ENCODE measurements around the gene PLSCR4. TPM values are rescaled to one million over a fixed set of nuclear protein-coding genes. Genes with fewer than 3 reads are reported as not detected.

The PLSCR4 gene
- total and polyA plus RNA-seq, 8 donors: 39.7 to 71.1 (median 58.1) TPM

GRCh38 chr3:146203776-146204175, 47.1 kb downstream of the PLSCR4 start:
- H3K27me3 ChIP-seq: no peaks in the 10 kb centered on the region
- DNase-seq (no peak), ATAC-seq (no peak)
- H3K36me3 ChIP-seq: peaks cover 0 to 8% of the 10 kb centered on the region in 2 donors
- intact Hi-C loops (cut with DNase I): no loop called here
- H3K4me3 ChIP-seq: no peak overlapping the region
- no peaks in the 10 kb centered on the region for H3K4me1 ChIP-seq
- H3K9me3 ChIP-seq: no peaks in the 10 kb centered on the region
- H3K27ac ChIP-seq: no peak overlapping the region
- TF ChIP-seq CTCF (IDR thresholded peaks at IDR 0.05): no peak

DNA sequence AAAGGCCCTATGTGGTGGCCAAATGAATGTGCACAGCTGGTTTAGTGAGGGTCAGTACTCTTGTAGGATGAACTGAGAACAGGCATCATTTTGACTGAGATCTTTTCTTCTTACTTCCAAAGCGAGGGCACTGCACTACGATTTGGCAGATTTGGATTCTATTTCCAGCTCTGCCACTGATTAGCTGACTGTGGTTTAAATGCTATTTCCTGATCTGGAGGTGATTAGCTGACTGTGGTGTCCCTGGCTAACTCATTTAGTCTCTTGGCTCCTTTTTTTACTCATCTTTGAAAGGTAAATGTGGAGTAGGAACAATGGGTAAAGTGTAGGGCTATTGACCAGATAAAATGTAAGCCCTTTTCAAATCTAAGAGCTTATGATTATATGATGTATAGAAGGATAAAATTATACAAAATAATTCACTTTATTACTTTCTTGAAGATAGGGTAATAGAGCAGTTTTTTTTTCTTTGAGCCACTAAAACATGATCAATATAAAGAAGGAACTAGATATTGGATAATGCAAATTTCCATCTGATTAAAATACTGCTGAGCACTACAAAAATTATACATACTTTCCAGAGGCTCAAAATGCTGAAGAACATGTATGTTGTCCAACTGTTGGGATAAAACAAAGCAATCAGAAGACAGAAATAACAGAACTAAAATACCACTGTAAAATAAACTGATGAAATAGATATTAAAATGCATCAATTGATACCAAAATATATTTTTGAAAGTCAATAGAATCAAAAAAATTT, 50.3 kb downstream of the PLSCR4 start:
- Histone ChIP-seq H3K27me3 (no peaks in the 10 kb centered on the region), H3K9me3 (no peaks in the 10 kb centered on the region), H3K4me1 (no peaks in the 10 kb centered on the region), H3K36me3 (no peaks in the 10 kb centered on the region), H3K4me3 (no peak overlapping the region), H3K27ac (no peak overlapping the region)
- DNase-seq: no peak
- ATAC-seq: no peak
- no peak for TF ChIP-seq CTCF (IDR thresholded peaks at IDR 0.05)
- intact Hi-C loops (cut with DNase I): no loop called here

- TF ChIP-seq CTCF (IDR thresholded peaks at IDR 0.05): no peak
- DNase-seq (no peak), ATAC-seq (no peak)
- Histone ChIP-seq H3K36me3 (no peaks in the 10 kb centered on the region), H3K4me3 (no peak overlapping the region), H3K9me3 (no peaks in the 10 kb centered on the region), H3K4me1 (no peaks in the 10 kb centered on the region), H3K27ac (no peak overlapping the region), H3K27me3 (no peaks in the 10 kb centered on the region)
- intact Hi-C loops (cut with DNase I): no loop called here
These were observed 51.1 kb downstream of the PLSCR4 start for GRCh38 chr3:146199762-146200161.

- TF ChIP-seq CTCF (IDR thresholded peaks at IDR 0.05): no peak
- ATAC-seq (no peak), DNase-seq (no peak)
- Histone ChIP-seq H3K36me3 (no peaks in the 10 kb centered on the region), H3K27ac (no peak overlapping the region), H3K4me1 (no peaks in the 10 kb centered on the region), H3K9me3 (no peaks in the 10 kb centered on the region), H3K4me3 (no peak overlapping the region), H3K27me3 (no peaks in the 10 kb centered on the region)
- intact Hi-C loops (cut with DNase I): no loop called here
These were observed 54.1 kb downstream of the PLSCR4 start for GRCh38 chr3:146196789-146197188.

DNA sequence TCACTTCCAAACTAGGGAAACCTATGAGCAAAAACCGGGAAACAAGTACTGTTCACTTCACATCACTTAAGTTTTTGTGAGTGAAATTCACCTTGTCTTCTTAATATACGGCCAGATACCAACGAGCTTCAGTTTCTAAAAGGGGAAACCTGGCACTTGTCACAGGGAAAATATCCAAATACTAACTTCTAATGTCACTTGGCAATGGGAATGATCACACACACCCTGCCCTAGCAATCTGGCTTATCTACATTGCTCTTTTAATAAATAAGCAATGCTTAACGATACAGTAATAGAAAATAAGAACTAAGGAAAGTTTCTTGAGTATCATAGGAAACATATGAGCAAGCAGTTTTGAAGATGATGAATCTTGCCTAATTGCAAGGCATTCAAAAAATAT, 55.3 kb downstream of the PLSCR4 start:
- no peak for ATAC-seq
- no peak for TF ChIP-seq CTCF (IDR thresholded peaks at IDR 0.05)
- Histone ChIP-seq H3K4me1 (no peaks in the 10 kb centered on the region), H3K4me3 (no peak overlapping the region), H3K27ac (no peak overlapping the region), H3K9me3 (no peaks in the 10 kb centered on the region), H3K36me3 (no peaks in the 10 kb centered on the region), H3K27me3 (no peaks in the 10 kb centered on the region)
- intact Hi-C loops (cut with DNase I): no loop called here
- DNase-seq: no peak

Measured in left lung (tissue), 10 donors.